Astrocyte (in vitro differentiated cells and primary cell): ENCODE measurements around the gene SLC39A2.

Experiments
- CTCF ChIP-seq: IDR thresholded peaks from 2 replicates; pipeline ENCODE4 v1.5.1; 2011; ENCODE audit warnings: low read depth, mild to moderate bottlenecking, inconsistent platforms, low read length, moderate library complexity; ENCODE audit not compliant: insufficient read depth
- EZH2 ChIP-seq: IDR thresholded peaks from 2 replicates; pipeline ENCODE4 v1.6.1; 2012; ENCODE audit warnings: mild to moderate bottlenecking, low read length, inconsistent platforms; ENCODE audit not compliant: insufficient read depth

DNA sequence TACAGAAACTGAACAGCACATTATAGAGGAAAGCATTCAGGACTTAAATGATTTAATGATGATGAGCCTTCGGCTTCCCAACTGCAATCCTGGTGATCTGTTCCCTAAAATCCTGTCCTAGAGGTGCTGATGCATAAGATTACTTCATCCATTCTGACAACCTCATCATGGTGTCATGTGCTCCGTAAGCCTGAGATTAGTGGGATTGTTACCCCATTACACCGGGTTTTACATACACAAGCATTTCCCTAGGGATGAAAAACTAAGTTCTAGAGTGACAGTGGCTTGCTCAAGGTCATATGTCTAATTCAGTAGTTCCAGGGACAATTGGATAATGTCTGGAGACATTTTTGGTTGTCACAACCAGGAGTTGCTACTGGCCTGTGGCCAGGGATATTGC, 38.1 kb downstream of the SLC39A2 start:
- TF ChIP-seq CTCF, result no peak
- TF ChIP-seq EZH2, result no peak
